Fibroblast of lung (primary cell): Measurements from ENCODE around the gene EPAS1. TPM values are rescaled to one million over a fixed set of nuclear protein-coding genes. Genes with fewer than 3 reads are reported as not detected.

Experiments
- DNase-seq, 2 donors: peaks; one replicate each; pipeline versions ENCODE4 v3.0.0 to v3.0.0-alpha.2; 2010; ENCODE audit warnings: low read depth in 2 of 2
- H2AFZ ChIP-seq: 2 replicates; pipeline ENCODE4 v1.5.1; 2012; ENCODE audit warnings: low read length, control low read depth, inconsistent platforms
- H3K27ac ChIP-seq: 2 replicates; pipeline ENCODE4 v1.5.1; 2011; ENCODE audit warnings: low read length, control low read depth; ENCODE audit not compliant: insufficient read depth
- H3K27me3 ChIP-seq: 2 replicates; pipeline ENCODE4 v1.5.1; 2011; ENCODE audit warnings: mild to moderate bottlenecking, low read length; ENCODE audit not compliant: control insufficient read depth, insufficient read depth
- H3K36me3 ChIP-seq: 2 replicates; pipeline ENCODE4 v1.5.1; 2011; ENCODE audit warnings: low read length; ENCODE audit not compliant: control insufficient read depth, insufficient read depth
- H3K4me1 ChIP-seq: 2 replicates; pipeline ENCODE4 v1.5.1; 2011; ENCODE audit warnings: low read length; ENCODE audit not compliant: control insufficient read depth, insufficient read depth; ENCODE audit errors: extremely low read depth
- H3K4me2 ChIP-seq: 2 replicates; pipeline ENCODE4 v1.5.1; 2011; ENCODE audit warnings: low read length, control low read depth; ENCODE audit not compliant: insufficient read depth; ENCODE audit errors: extremely low read depth
- H3K4me3 ChIP-seq, 4 experiments: fragments of 200-600 bp in 1 of 4; sonication (generic) in 1 of 4; replicated peaks in 1 of 4; 2 replicates each; pipeline ENCODE4 v1.5.1; 2011 to 2016; ENCODE audit warnings: low read length in 4 of 4, low read depth in 3 of 4, mild to moderate bottlenecking in 3 of 4, control low read depth in 2 of 4, inconsistent platforms in 1 of 4, mixed read lengths in 1 of 4; ENCODE audit not compliant: insufficient read depth in 1 of 4; ENCODE audit errors: control extremely low read depth in 1 of 4
- H3K79me2 ChIP-seq: 2 replicates; pipeline ENCODE4 v1.5.1; 2012; ENCODE audit warnings: mild to moderate bottlenecking, low read length, inconsistent platforms; ENCODE audit not compliant: control insufficient read depth, insufficient read depth
- H3K9ac ChIP-seq: 2 replicates; pipeline ENCODE4 v1.5.1; 2011; ENCODE audit warnings: mild to moderate bottlenecking, low read length, control low read depth; ENCODE audit not compliant: insufficient read depth
- H3K9me3 ChIP-seq: 2 replicates; pipeline ENCODE4 v1.5.1; 2012; ENCODE audit warnings: low read depth, low read length; ENCODE audit not compliant: control insufficient read depth, insufficient read depth
- H4K20me1 ChIP-seq: 2 replicates; pipeline ENCODE4 v1.5.1; 2011; ENCODE audit warnings: low read length; ENCODE audit not compliant: control insufficient read depth, insufficient read depth; ENCODE audit errors: extremely low read depth
- CTCF ChIP-seq, 2 donors: IDR thresholded peaks in 1 of 2; conservative IDR thresholded peaks in 1 of 2; 1 replicate in 1 of 2; 2 replicates in 1 of 2; pipeline ENCODE4 v1.5.1; 2011 to 2012; ENCODE audit warnings: low read length in 2 of 2, control low read depth in 1 of 2, inconsistent platforms in 1 of 2, low read depth in 1 of 2, mild to moderate bottlenecking in 1 of 2
- EZH2 ChIP-seq: IDR thresholded peaks from 2 replicates; pipeline ENCODE4 v1.5.1; 2012; ENCODE audit warnings: low read length, control low read depth, mild to moderate bottlenecking; ENCODE audit errors: missing control alignments
- polyA plus RNA-seq, 2 donors: library from polyadenylated mRNA; depleted of rRNA in 1 of 2; stranded (reverse) in 1 of 2; unstranded in 1 of 2; fragments of >200 nt; gene quantifications; 2 replicates each; pipeline ENCODE4 v1.2.1, GENCODE V29; 2011 to 2012; ENCODE audit warnings: missing spikeins in 1 of 2
- total RNA-seq: library from RNA; depleted of rRNA; stranded (reverse); fragments of >200 nt; gene quantifications from 2 replicates; pipeline ENCODE4 v1.2.1, GENCODE V29; 2014

The EPAS1 gene
- total and polyA plus RNA-seq, 2 donors (not counting 1 experiment from before 2014, with no cell fraction given) = 120 to 941 TPM

- Histone ChIP-seq H3K27ac (no peak overlapping the region), H3K79me2 (no peaks in the 10 kb centered on the region), H3K4me1 (peaks cover 7% of the 10 kb centered on the region), H3K9ac (no peak overlapping the region), H4K20me1 (no peaks in the 10 kb centered on the region), H3K9me3 (no peaks in the 10 kb centered on the region), H3K36me3 (peaks cover 11% of the 10 kb centered on the region), H3K27me3 (no peaks in the 10 kb centered on the region), H2AFZ (no peak overlapping the region), H3K4me3 (no peak overlapping the region), H3K4me2 (no peak overlapping the region)
- TF ChIP-seq EZH2 (no peak), CTCF (conservative IDR thresholded peaks at IDR 0.05 in 1 of 2, IDR thresholded peaks at IDR 0.05 in 1 of 2; ENCODE audit: low read depth in 1 of 2, low read length in 2 of 2) (peak in 1 of 2 donors; percentile 10)
- DNase-seq = peak in 1 of 2 donors; percentile 15
These were observed 92.3 kb downstream of the EPAS1 start for GRCh38 chr2:46389417-46389916.

- TF ChIP-seq CTCF (conservative IDR thresholded peaks at IDR 0.05 in 1 of 2, IDR thresholded peaks at IDR 0.05 in 1 of 2; ENCODE audit: low read depth in 1 of 2, low read length in 2 of 2) = no peak
- TF ChIP-seq EZH2 = no peak
- Histone ChIP-seq H3K9ac (no peak overlapping the region), H2AFZ (no peak overlapping the region), H3K4me1 (peaks cover 7% of the 10 kb centered on the region), H3K9me3 (no peaks in the 10 kb centered on the region), H4K20me1 (no peaks in the 10 kb centered on the region), H3K4me3 (no peak overlapping the region), H3K36me3 (peaks cover 10% of the 10 kb centered on the region), H3K79me2 (no peaks in the 10 kb centered on the region), H3K27ac (no peak overlapping the region), H3K27me3 (no peaks in the 10 kb centered on the region), H3K4me2 (no peak overlapping the region)
- no peak for DNase-seq
These were observed 92.8 kb downstream of the EPAS1 start for GRCh38 chr2:46390036-46390435.

GRCh38 chr2:46390901-46391395 is 93.7 kb downstream of the EPAS1 start:
- no peaks in the 10 kb centered on the region for H3K9me3 ChIP-seq
- H3K79me2 ChIP-seq = no peaks in the 10 kb centered on the region
- H3K4me2 ChIP-seq = no peak overlapping the region
- H3K9ac ChIP-seq = no peak overlapping the region
- peaks cover 5% of the 10 kb centered on the region for H3K36me3 ChIP-seq
- no peaks in the 10 kb centered on the region for H3K27me3 ChIP-seq
- H3K27ac ChIP-seq = no peak overlapping the region
- TF ChIP-seq EZH2 (no peak), CTCF (conservative IDR thresholded peaks at IDR 0.05 in 1 of 2, IDR thresholded peaks at IDR 0.05 in 1 of 2; ENCODE audit: low read depth in 1 of 2, low read length in 2 of 2) (no peak)
- H2AFZ ChIP-seq = no peak overlapping the region
- no peaks in the 10 kb centered on the region for H4K20me1 ChIP-seq
- DNase-seq = no peak
- H3K4me1 ChIP-seq = peaks cover 3% of the 10 kb centered on the region
- no peak overlapping the region for H3K4me3 ChIP-seq
